Body of pancreas (tissue), 4 donors: Measurements from ENCODE around the gene FXN.

Experiments used
- CTCF ChIP-seq, 7 experiments: fragments of 450-650 bp in 4 of 7; fragments of 200-600 bp in 3 of 7; sonication (generic) in 3 of 7; IDR thresholded peaks; one replicate each; pipeline ENCODE4 v1.5.1; 2016 to 2019; ENCODE audit warnings: antibody characterized with exemption in 7 of 7
- POLR2A ChIP-seq, 3 donors: fragments of 450-650 bp; IDR thresholded peaks; one replicate each; pipeline ENCODE4 v1.6.1; 2016; ENCODE audit warnings: antibody characterized with exemption in 3 of 3, mild to moderate bottlenecking in 2 of 3

DNA sequence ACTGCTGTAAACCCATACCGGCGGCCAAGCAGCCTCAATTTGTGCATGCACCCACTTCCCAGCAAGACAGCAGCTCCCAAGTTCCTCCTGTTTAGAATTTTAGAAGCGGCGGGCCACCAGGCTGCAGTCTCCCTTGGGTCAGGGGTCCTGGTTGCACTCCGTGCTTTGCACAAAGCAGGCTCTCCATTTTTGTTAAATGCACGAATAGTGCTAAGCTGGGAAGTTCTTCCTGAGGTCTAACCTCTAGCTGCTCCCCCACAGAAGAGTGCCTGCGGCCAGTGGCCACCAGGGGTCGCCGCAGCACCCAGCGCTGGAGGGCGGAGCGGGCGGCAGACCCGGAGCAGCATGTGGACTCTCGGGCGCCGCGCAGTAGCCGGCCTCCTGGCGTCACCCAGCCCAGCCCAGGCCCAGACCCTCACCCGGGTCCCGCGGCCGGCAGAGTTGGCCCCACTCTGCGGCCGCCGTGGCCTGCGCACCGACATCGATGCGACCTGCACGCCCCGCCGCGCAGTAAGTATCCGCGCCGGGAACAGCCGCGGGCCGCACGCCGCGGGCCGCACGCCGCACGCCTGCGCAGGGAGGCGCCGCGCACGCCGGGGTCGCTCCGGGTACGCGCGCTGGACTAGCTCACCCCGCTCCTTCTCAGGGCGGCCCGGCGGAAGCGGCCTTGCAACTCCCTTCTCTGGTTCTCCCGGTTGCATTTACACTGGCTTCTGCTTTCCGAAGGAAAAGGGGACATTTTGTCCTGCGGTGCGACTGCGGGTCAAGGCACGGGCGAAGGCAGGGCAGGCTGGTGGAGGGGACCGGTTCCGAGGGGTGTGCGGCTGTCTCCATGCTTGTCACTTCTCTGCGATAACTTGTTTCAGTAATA lies at the start of gene FXN:
- TF ChIP-seq CTCF (IDR thresholded peaks at IDR 0.05), result peak; percentile 95 to 99 (median 97)
- peak; percentile 53 to 58 (median 58) for TF ChIP-seq POLR2A (IDR thresholded peaks at IDR 0.05)
